Uterus (tissue), 4 donors: ENCODE results near the gene SIKE1. TPM values are rescaled to one million over a fixed set of nuclear protein-coding genes. Genes with fewer than 3 reads are reported as not detected.
"Not testable (repeated sequence)": the region's sequence is repeated elsewhere in the genome, so short reads cannot be mapped to it uniquely, and the experiment has no call there.

Experiments used
- DNase-seq, 2 donors: peaks; one replicate each; pipeline ENCODE4 v3.0.0-alpha.2; 2019 to 2020
- H3K27ac ChIP-seq, 2 donors: fragments of 200-600 bp; sonication (generic); 1 replicate in 1 of 2; 2 replicates in 1 of 2; pipeline ENCODE4 v1.5.1; 2016 to 2018
- H3K27me3 ChIP-seq, 2 donors: fragments of 200-600 bp; sonication (generic); one replicate each; pipeline ENCODE4 v1.5.1; 2018 to 2019; ENCODE audit warnings: control low read depth in 1 of 2
- H3K36me3 ChIP-seq, 2 donors: fragments of 200-600 bp; sonication (generic); one replicate each; pipeline ENCODE4 v1.5.1; 2019; ENCODE audit warnings: control low read depth in 1 of 2
- H3K4me1 ChIP-seq, 2 donors: fragments of 200-600 bp; sonication (generic); one replicate each; pipeline ENCODE4 v1.5.1; 2018 to 2019; ENCODE audit warnings: control low read depth in 1 of 2
- H3K4me3 ChIP-seq, 2 donors: fragments of 200-600 bp; sonication (generic); 1 replicate in 1 of 2; 2 replicates in 1 of 2; pipeline ENCODE4 v1.5.1; 2018 to 2019; ENCODE audit warnings: mild to moderate bottlenecking in 1 of 2
- H3K9me3 ChIP-seq, 2 donors: fragments of 200-600 bp; sonication (generic); one replicate each; pipeline ENCODE4 v1.5.1; 2019; ENCODE audit warnings: control low read depth in 1 of 2
- CTCF ChIP-seq, 4 experiments: fragments of 200-600 bp in 2 of 4; fragments of 450-650 bp in 2 of 4; sonication (generic) in 2 of 4; IDR thresholded peaks; one replicate each; pipeline ENCODE4 v1.5.1; 2016 to 2019; ENCODE audit warnings: antibody characterized with exemption in 4 of 4, mild to moderate bottlenecking in 2 of 4, moderate library complexity in 1 of 4
- POLR2A ChIP-seq, 2 donors: fragments of 450-650 bp; IDR thresholded peaks; one replicate each; pipeline ENCODE4 v1.6.1; 2016; ENCODE audit warnings: antibody characterized with exemption in 2 of 2, mild to moderate bottlenecking in 1 of 2, moderate library complexity in 1 of 2
- intact Hi-C: fragments of 100-400 bp; cut with DNase I; formaldehyde crosslinking; loops from one replicate; pipeline ENCODE4 v1.15.1; 2023; ENCODE audit warnings: low total_unique reads
- total RNA-seq, 4 donors: library from RNA; depleted of rRNA in 3 of 4; stranded (reverse); fragments of >200 nt in 3 of 4; gene quantifications; one replicate each; pipeline versions ENCODE4 v1.1.0 to v1.2.4, GENCODE V29; 2014 to 2023
- donor health status: DM: yes; HTN: yes; CAD: no.

The SIKE1 gene
- total RNA-seq, 4 donors from 2014 or later, result 12.8 to 114 (median 37.0) TPM

DNA sequence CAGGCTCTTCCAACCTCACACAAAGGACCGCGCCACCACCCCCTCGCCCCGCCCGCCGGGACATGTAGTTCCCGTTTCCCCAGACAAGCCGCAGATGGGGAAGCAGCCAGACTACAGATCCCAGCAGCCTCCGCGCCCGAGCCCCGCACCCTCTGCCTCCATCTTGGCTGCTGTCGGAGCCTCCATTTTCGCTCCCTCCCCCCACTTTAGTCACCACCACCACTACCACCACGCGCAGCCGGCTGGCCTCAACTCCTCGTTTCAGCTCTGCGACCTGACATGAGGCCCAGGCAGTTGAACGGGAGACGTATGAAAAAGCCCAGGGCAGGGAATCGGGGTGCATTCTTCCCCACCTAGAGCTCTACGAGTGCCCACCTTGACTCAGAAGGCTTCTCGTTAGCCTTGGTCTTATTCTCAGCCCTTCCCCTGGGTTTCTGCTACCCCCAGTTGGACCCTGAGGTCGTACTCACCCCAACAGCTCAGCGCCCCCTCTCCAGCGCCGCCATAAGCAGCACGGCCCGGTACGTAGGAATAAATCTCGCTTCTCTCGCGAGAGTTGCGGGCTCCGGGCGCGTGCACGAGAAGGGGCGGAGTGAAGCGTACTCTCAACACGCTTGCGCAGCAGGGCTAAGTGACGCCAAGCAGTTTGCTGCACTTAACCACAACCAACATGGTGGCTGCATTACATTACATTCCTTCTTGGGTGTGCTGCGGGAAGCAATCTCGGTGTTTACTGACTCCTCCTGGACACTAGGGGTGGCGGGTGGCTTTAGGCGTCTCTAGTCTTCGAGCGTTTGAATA is 22.8 kb downstream of the SIKE1 start, which contains the start of gene CSDE1:
CSDE1 (minus strand) TSS at position 530 of the 801 bp plus-strand sequence. CDS start 18,094 bp downstream, outside the sequence.
- TF ChIP-seq CTCF (IDR thresholded peaks at IDR 0.05) (peak in 3 of 4 experiments; percentile 4 to 44 (median 23)), POLR2A (IDR thresholded peaks at IDR 0.05) (peak; percentile 78 to 89)

DNA sequence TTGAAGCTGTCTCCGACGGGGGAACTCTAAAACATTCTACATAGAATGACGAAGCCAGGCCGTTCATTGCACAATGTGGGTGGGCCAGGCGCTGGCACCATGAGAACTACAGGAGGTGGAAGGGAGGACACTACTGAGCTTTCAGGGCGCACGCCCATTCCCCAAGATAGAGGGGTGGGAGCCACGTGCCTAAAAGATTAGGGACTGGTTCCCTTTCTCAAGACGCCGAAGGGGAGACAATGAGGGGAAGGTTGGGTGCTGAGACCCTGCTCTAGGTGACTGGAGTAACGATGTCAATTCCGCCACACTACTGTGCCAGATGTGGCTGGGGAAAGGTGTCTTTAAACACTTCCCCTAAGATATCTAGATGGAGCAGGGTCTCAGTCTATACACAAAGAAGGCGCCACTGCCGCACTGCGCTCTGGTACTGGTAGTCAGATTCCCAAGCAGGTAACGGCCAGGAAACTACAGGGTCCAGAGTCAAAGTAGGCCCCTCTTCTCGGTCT is 23.5 kb downstream of the SIKE1 start:
- intact Hi-C loops, result loop anchor here (5.0 kb wide), 1 partner anchor 245 kb away; the partner anchor contains the start of gene TRIM33
- Histone ChIP-seq H3K4me1 (peaks cover 9 to 18% of the 10 kb centered on the region in 2 donors), H3K36me3 (no peaks in the 10 kb centered on the region), H3K27ac (peak overlapping the region; percentile 99), H3K9me3 (no peaks in the 10 kb centered on the region), H3K27me3 (no peaks in the 10 kb centered on the region), H3K4me3 (peak overlapping the region; percentile 96 to 97)
- peak; percentile 22 to 32 for DNase-seq
- TF ChIP-seq CTCF (IDR thresholded peaks at IDR 0.05), result no peak
- no peak for TF ChIP-seq POLR2A (IDR thresholded peaks at IDR 0.05)

More for the DNA sequence above, 22.8 kb downstream of the SIKE1 start, which contains the start of gene CSDE1:
- H3K27me3 ChIP-seq, result no peaks in the 10 kb centered on the region
- peak within 1 kb of the TSS; percentile 96 to 97 for H3K4me3 ChIP-seq
- no peaks in the 10 kb centered on the region for H3K36me3 ChIP-seq
- peaks cover 9 to 14% of the 10 kb centered on the region in 2 donors for H3K4me1 ChIP-seq
- H3K9me3 ChIP-seq, result no peaks in the 10 kb centered on the region
- intact Hi-C loops, result loop anchor here (5.0 kb wide), 1 partner anchor 245 kb away; the partner anchor contains the start of gene TRIM33
- H3K27ac ChIP-seq, result peak within 1 kb of the TSS; percentile 99
- DNase-seq, result peak; percentile 98

- Histone ChIP-seq H3K27me3 (no peaks in the 10 kb centered on the region), H3K27ac (peak overlapping the region in 1 of 2 donors; percentile 99), H3K9me3 (no peaks in the 10 kb centered on the region), H3K4me1 (peaks cover 9 to 18% of the 10 kb centered on the region in 2 donors), H3K4me3 (peak overlapping the region; percentile 96 to 97), H3K36me3 (no peaks in the 10 kb centered on the region)
- TF ChIP-seq POLR2A (IDR thresholded peaks at IDR 0.05) (no peak), CTCF (IDR thresholded peaks at IDR 0.05) (no peak)
- no peak for DNase-seq
- intact Hi-C loops, result loop anchor here (5.0 kb wide), 1 partner anchor 244 kb away; the partner anchor contains the start of gene TRIM33
Observed at GRCh38 chr1:114756009-114756892, 24.2 kb downstream of the SIKE1 start.

DNA sequence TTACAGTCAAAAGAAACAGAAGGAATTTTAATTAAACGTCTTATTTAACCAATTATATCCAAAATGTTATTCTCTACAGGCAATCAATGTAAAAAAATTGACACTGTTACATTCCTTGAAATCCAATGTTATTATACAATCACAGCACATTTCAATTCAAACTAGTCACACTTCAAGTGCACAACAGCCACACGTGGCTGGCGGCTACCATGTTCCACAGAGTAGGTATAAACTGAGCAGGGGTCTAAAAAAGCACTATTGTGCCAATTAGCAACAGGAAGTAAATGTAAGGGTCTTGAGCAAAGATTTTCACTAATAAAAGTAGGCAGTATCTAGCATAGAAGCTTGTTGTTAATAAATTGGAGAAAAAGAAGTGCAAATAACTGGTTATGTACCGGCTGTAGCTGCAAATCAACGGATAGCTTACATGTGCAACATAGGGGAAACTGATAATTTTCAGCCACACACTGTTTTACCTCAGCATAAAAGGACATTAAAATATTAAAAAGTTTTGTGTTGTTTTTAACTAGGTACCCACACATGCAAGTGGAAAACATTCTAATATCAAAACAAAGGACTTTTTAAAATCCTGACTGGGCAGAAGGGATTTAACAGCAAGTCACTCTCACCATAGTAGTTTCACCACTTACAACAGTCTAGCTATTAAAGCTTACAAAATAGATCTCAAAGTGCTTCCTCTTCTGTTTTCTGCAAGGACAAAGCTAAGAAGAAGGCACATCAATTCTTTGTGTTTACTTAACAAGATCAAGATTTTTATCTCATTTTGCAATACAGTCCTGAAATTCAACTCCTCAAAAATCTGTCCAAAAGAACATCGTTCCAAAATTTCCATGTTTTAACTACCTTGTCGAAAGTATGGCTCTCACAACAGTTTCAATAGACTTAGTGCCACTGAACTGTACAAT is 25.2 kb downstream of the SIKE1 start:
- no peak overlapping the region for H3K27ac ChIP-seq
- no peak for TF ChIP-seq POLR2A (IDR thresholded peaks at IDR 0.05)
- no peak for TF ChIP-seq CTCF (IDR thresholded peaks at IDR 0.05)
- DNase-seq, result no peak
- H3K27me3 ChIP-seq, result no peaks in the 10 kb centered on the region
- H3K36me3 ChIP-seq, result no peaks in the 10 kb centered on the region
- no peaks in the 10 kb centered on the region for H3K9me3 ChIP-seq
- H3K4me1 ChIP-seq, result peaks cover 9 to 18% of the 10 kb centered on the region in 2 donors
- intact Hi-C loops, result loop anchor here (5.0 kb wide), 1 partner anchor 243 kb away; the partner anchor contains the start of gene TRIM33
- H3K4me3 ChIP-seq, result peak overlapping the region in 1 of 2 donors; percentile 96

- DNase-seq, H3K36me3 ChIP-seq, H3K27me3 ChIP-seq, H3K9me3 ChIP-seq, H3K27ac ChIP-seq, intact Hi-C loops, H3K4me3 ChIP-seq: not testable (repeated sequence)
- peaks cover 9 to 18% of the 10 kb centered on the region in 2 donors for H3K4me1 ChIP-seq
Observed at GRCh38 chr1:114753702-114754101, 26.8 kb downstream of the SIKE1 start.
